Bone marrow (tissue), 2 donors: ENCODE measurements around the gene ARGLU1.

ENCODE experiments used
- DNase-seq, 2 donors: peaks; one replicate each; lab custom pipeline; 2025; lab: John Stamatoyannopoulos, UW

The ARGLU1 gene

GRCh38 chr13:106499896-106500295 lies 68.0 kb downstream of the ARGLU1 start:
- no peak for DNase-seq

GRCh38 chr13:106499113-106499512 lies 68.8 kb downstream of the ARGLU1 start:
- DNase-seq, result no peak

GRCh38 chr13:106498571-106498970 lies 69.4 kb downstream of the ARGLU1 start:
- DNase-seq, result no peak

- DNase-seq, result no peak
These were observed 69.8 kb downstream of the ARGLU1 start for GRCh38 chr13:106498158-106498557.

GRCh38 chr13:106497079-106497478 lies 70.9 kb downstream of the ARGLU1 start:
- DNase-seq, result no peak

GRCh38 chr13:106496072-106496997 lies 71.6 kb downstream of the ARGLU1 start:
- DNase-seq, result no peak

GRCh38 chr13:106494936-106495335 lies 73.0 kb downstream of the ARGLU1 start:
- DNase-seq, result no peak

GRCh38 chr13:106494506-106494905 lies 73.4 kb downstream of the ARGLU1 start:
- no peak for DNase-seq

- DNase-seq, result peak in 1 of 2 donors; percentile 47
These were observed 74.3 kb downstream of the ARGLU1 start for GRCh38 chr13:106493533-106494220.

- DNase-seq, result no peak
These were observed 75.1 kb downstream of the ARGLU1 start for GRCh38 chr13:106492588-106493475.

GRCh38 chr13:106491928-106492587 lies 75.9 kb downstream of the ARGLU1 start:
- DNase-seq, result no peak
